ENCODE data around the gene METAP1D. TPM values are rescaled to one million over a fixed set of nuclear protein-coding genes. Genes with fewer than 3 reads are reported as not detected.

Gene METAP1D
- polyA plus RNA-seq, 1 experiment: 8.3 TPM

GRCh38 chr2:172120118-172120517 lies 120.4 kb downstream of the METAP1D start:
- Histone ChIP-seq H3K27me3 (ENCODE audit: control insufficient read depth, insufficient read depth, low read length) (no peaks in the 10 kb centered on the region), H3K4me3 (ENCODE audit: low read depth, low read length) (no peak overlapping the region), H3K9me3 (ENCODE audit: control insufficient read depth, insufficient read depth, low read length) (no peaks in the 10 kb centered on the region), H3K27ac (ENCODE audit: low read depth, low read length) (no peak overlapping the region)
- POLR2A ChIA-PET: interaction anchor here (0.7 kb wide), 1 partner anchor 300 kb away, joined by 5 read pairs; no protein-coding TSS in a partner anchor
- CTCF ChIA-PET: interaction anchor here (3.0 kb wide), 1 partner anchor 342 kb away, joined by 14 read pairs; no protein-coding TSS in a partner anchor
- DNase-seq (ENCODE audit: low read depth, low spot score): no peak
- no peak for TF ChIP-seq CTCF (IDR thresholded peaks at IDR 0.05; ENCODE audit: low read depth, low read length)

GRCh38 chr2:172128484-172128883 lies 128.7 kb downstream of the METAP1D start:
- Histone ChIP-seq H3K4me3 (ENCODE audit: low read depth, low read length) (no peak overlapping the region), H3K9me3 (ENCODE audit: control insufficient read depth, insufficient read depth, low read length) (no peaks in the 10 kb centered on the region), H3K27ac (ENCODE audit: low read depth, low read length) (no peak overlapping the region), H3K27me3 (ENCODE audit: control insufficient read depth, insufficient read depth, low read length) (no peaks in the 10 kb centered on the region)
- no peak for TF ChIP-seq CTCF (IDR thresholded peaks at IDR 0.05; ENCODE audit: low read depth, low read length)
- DNase-seq (ENCODE audit: low read depth, low spot score): no peak
- POLR2A ChIA-PET: no interaction called here
- CTCF ChIA-PET: interaction anchor here (0.6 to 4.1 kb wide), 15 partner anchors 9 to 555 kb away, joined by 3 to 42 read pairs (median 7); no protein-coding TSS in a partner anchor

- no peak overlapping the region for H3K4me3 ChIP-seq (ENCODE audit: low read depth, low read length)
- DNase-seq (ENCODE audit: low read depth, low spot score): no peak
- H3K27me3 ChIP-seq (ENCODE audit: control insufficient read depth, insufficient read depth, low read length): no peaks in the 10 kb centered on the region
- TF ChIP-seq CTCF (IDR thresholded peaks at IDR 0.05; ENCODE audit: low read depth, low read length): no peak
- H3K27ac ChIP-seq (ENCODE audit: low read depth, low read length): no peak overlapping the region
- ChIA-PET POLR2A (no interaction called here), CTCF (interaction anchor here (0.5 to 4.1 kb wide), 8 partner anchors 8 to 423 kb away, joined by 3 to 42 read pairs (median 6); no protein-coding TSS in a partner anchor)
- H3K9me3 ChIP-seq (ENCODE audit: control insufficient read depth, insufficient read depth, low read length): no peaks in the 10 kb centered on the region
These were observed 129.7 kb downstream of the METAP1D start for GRCh38 chr2:172129404-172129803.

Other genes with a start within 250 kb of the METAP1D start
- 23.8 and 27.3 TPM in 2 replicates for gene SLC25A12, start 105.7 kb upstream of the METAP1D start, polyA plus RNA-seq (2011; rRNA removed)
- 36.4 and 56.0 TPM in 2 replicates for gene HAT1, start 77.5 kb upstream of the METAP1D start, polyA plus RNA-seq (2011; rRNA removed)
- 1.9 and 2.2 TPM in 2 replicates for gene DLX1, start 85.6 kb downstream of the METAP1D start, polyA plus RNA-seq (2011; rRNA removed)
- 0.10 and 0.24 TPM in 2 replicates for gene DLX2, start 102.9 kb downstream of the METAP1D start, polyA plus RNA-seq (2011; rRNA removed)